Esophagus squamous epithelium (tissue), 4 donors: ENCODE measurements around the gene IGFBP5.

ENCODE experiments used
- POLR2A ChIP-seq, 4 donors: fragments of 450-650 bp; IDR thresholded peaks; one replicate each; pipeline ENCODE4 v1.6.1; 2017; ENCODE audit warnings: antibody characterized with exemption in 4 of 4, mild to moderate bottlenecking in 4 of 4, moderate library complexity in 3 of 4
- TF ChIP-seq, protein P1 (sequence below), 6 experiments: fragments of 450-650 bp in 4 of 6; fragments of 200-600 bp in 2 of 6; sonication (generic) in 2 of 6; IDR thresholded peaks; one replicate each; pipeline ENCODE4 v1.5.1; 2016 to 2019; ENCODE audit warnings: antibody characterized with exemption in 6 of 6, mild to moderate bottlenecking in 4 of 6, moderate library complexity in 4 of 6

- TF ChIP-seq POLR2A (IDR thresholded peaks at IDR 0.05) = no peak
- TF ChIP-seq, protein P1, sequence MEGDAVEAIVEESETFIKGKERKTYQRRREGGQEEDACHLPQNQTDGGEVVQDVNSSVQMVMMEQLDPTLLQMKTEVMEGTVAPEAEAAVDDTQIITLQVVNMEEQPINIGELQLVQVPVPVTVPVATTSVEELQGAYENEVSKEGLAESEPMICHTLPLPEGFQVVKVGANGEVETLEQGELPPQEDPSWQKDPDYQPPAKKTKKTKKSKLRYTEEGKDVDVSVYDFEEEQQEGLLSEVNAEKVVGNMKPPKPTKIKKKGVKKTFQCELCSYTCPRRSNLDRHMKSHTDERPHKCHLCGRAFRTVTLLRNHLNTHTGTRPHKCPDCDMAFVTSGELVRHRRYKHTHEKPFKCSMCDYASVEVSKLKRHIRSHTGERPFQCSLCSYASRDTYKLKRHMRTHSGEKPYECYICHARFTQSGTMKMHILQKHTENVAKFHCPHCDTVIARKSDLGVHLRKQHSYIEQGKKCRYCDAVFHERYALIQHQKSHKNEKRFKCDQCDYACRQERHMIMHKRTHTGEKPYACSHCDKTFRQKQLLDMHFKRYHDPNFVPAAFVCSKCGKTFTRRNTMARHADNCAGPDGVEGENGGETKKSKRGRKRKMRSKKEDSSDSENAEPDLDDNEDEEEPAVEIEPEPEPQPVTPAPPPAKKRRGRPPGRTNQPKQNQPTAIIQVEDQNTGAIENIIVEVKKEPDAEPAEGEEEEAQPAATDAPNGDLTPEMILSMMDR (IDR thresholded peaks at IDR 0.05) = no peak
Measured at GRCh38 chr2:216661051-216661450, 34.3 kb downstream of the IGFBP5 start.
